HG03432 (cell line): ENCODE results near the gene HIP1.
"Not testable (repeated sequence)": the region's sequence is repeated elsewhere in the genome, so short reads cannot be mapped to it uniquely, and the experiment has no call there.

Source experiments
- ATAC-seq: cut with Tn5 transposase; IDR thresholded peaks from one replicate; pipeline ENCODE4 v1.9.1; 2021; ENCODE audit warnings: mild to moderate bottlenecking, moderate library complexity; ENCODE audit not compliant: unreplicated experiment

Gene HIP1

DNA sequence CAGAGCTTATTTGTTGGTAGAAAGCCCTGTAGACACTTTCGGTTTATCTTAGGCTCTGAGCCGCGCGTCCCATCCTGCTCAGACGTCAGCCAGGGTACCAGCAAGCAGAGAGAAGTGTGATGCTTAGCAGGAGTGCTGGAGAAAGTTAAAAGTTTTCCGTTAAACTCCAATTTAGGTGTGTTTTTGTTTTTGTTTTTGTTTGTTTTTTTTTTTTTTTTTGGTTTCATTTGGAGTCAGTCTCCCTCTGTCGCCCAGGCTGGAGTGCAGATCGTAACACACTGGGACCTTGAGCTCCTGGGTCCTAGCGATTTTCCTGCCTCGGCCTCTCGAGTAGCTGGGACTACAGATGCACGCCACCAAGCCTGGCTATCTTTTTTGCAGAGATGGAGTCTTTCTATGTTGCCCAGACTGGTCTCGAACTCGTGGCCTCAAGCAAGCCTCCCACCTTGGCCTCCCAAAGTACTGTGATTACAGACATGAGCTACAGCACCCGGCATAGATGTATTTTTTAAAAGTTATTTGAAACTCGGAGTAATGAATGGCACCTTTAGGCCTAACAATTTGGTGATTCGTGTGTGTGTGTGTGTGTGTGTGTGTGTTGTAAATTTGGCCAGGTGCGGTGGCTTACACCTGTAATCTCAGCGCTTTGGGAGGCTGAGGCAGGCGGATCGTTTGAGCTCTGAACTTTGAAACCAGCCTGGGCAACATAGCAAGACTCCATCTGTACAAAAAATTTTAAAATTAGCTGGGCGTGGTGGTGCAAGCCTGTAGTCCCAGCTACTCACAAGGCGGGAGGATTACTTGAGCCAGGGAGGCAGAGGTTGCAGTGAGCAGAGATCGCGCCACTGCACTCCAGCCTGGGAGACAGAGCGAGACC, 1.3 kb upstream of the HIP1 start:
- ATAC-seq = peak; percentile 28

DNA sequence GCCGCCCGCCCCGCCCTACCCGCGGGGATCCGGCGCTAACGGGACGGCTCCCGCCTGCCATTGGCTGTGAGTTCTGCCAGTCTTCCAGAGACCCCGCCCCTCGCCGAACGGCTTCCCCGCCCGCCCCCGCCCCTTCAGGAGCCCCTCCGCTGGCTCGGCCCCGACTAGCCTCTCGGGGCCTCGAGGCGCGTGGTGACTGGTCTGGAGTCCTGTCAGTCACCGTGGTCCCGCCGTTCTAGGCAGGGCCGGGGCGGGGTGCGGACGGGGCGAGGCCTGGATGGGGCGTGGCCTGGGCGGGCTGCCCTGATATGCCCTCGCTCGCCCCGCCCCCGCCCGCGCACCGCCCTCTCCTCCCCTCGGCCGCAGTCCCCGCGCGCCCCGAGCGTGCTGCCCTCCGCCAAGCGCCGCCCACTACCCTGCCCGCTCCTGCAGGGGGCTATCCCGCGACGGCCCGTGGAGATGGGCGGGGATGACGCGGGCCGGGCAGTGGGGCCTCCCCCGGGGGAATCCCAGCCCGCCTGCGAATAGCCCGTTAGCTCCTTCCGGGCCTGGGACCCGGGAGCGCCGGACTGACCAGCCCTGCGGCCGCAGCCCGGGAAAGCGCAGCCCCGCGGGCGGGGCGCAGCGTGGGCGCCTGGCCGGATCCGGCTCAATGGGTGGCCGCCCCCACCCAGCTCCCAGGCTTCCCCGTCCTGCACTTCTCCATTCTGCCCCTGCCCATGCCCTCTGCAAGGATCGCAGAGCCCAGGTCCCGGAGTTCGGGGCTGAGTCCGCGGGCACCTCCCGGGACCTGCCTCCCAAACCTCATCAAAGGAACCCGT, 444 bp upstream of the HIP1 start:
- ATAC-seq = peak; percentile 91

DNA sequence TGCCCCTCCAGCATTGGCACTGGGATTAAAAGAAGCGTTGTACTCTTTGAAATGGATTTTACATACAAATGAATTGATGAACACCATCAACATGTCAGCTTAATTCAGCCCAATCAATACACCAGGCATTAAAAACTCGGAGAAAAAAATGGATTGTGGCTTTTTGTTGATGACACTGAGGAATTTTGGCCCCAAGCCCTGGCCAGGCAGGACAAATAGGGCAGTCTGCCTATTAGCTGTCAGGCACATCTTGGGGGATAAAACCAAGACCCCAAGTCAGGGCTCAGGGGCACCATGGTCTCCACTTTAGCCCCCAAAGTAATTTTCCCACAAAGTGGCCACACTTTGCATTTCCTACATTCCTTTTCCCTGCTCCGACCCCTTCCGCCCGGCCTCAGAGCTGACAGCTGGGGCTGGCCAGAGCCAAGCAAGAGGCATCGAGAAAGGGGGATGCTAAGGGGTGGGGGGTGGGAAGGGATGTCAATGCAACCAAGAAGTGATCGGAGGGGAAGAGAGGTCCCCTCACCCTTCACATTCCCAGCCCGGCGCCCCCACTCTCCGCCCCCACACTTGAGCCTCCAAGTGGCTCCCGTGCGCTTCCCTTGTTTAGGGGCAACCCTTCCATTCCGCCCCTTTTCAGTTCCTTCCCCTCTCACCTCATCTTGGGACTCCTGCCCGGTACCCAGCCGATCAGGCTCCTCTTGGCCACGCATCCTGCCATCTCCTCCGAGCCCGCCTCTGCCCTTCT, 711 bp downstream of the HIP1 start:
- no peak for ATAC-seq

DNA sequence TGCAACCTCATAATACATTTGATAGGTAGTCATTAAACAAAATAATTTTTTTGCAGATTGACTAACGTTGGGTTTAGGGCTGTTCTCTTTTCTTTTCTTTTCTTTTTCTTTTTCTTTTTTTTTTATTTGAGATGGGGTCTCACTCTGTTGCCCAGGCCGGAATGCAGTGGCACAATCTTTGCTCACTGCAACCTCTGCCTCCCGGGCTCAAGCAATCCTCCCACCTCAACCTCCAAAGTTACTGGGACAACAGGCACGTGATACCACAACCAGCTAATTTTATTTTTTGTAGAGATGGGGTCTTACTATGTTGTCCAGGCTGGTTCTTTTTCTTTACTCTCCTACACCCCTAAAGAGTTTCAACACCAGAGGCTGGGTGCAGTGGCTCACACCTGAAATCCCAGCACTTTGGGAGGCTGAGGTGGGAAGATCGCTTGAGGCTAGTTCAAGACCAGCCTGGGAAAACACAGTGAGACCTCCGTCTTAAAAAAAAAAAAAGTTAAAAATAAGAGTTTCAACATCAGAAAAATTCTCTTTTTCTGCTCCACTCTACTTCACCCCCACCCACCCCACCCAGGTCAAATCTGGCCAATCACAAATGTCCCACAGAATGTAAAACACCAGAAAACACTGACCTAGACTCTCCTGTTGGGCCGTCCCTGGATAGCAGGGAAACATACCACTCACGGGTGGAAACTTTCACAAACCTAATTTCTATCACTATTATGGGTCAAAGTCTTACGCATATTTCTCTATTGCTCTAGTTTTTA, 3.0 kb downstream of the HIP1 start:
- ATAC-seq = no peak

DNA sequence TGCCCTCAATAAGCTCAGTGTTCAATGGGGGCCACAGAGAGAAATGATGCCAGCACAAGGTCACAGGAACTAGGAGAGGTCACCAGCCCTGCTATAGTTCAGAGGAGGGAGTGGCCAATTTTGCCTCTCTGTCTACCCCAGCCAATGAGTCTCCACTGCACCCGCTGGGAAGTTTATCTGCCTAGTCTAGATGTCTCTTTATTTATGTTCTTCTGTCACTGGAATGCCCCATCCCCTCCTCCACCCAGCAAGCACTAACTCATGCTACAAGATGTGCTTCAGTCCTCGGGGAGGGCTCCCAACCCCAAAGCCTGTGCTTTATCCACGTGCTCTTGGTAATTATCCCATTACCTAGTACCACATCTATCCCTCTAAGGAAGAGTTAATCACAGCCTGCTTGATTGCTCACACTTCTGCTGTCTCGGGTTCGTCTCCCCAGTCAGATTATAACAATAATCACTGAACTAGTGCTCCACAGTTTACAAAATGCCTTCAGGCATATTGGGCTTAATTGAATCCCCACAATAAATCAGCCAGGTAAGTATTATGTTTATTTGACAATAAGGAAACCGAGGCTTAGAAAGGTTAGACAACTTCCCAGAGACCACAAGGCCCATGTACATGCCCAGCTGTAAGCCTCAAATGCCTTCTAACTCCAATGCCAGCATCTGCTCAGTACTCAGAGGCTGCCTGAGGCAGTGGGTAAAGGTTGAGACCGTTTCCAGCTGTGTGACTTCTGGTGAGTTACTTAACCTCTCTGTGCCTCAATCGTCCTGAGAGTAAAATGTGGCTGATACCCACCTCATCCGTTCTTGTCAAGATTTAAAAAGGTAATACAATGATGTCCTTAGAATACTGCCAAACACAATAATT, 3.9 kb downstream of the HIP1 start:
- no peak for ATAC-seq

DNA sequence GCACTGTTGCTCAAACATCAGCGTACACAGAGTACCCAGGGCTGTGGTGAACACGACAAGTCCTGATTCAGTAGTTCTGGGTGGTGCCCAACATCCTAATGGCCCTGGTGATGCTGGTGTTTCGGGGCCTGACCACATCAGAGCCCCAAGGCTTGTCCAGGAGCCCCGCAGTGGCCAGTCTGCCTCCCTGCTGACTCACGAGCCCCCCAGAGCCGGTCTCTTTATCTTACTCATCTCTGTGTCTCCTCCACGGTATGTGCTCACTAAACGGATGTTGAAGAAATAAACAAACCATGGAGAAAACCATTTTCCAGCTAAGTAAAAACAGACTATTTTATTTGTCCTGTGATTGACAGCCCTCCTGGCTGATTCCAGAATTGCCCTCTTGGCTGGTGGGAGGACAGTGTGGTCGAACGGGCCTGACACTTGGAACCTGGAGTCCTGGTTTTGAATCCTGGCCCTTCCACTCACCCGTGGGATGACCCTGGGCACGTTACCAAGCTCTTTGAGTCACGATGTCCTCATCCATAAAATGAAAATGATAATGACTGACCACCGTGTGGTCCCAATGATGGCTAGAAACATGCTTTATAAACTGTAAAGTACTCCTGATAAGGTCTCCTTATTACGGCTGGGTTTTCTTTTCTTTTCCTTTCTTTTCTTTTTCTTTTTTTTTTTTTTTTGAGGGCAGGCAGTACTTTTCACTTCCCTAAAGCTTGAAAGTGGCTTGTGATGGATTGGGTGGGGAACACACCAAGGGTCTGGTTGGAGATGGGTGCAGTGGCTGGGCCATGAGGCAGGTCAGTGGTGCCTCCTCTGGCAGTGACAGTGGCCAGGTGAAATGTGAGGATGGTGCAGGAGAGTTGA, 5.7 kb downstream of the HIP1 start:
- ATAC-seq = no peak

DNA sequence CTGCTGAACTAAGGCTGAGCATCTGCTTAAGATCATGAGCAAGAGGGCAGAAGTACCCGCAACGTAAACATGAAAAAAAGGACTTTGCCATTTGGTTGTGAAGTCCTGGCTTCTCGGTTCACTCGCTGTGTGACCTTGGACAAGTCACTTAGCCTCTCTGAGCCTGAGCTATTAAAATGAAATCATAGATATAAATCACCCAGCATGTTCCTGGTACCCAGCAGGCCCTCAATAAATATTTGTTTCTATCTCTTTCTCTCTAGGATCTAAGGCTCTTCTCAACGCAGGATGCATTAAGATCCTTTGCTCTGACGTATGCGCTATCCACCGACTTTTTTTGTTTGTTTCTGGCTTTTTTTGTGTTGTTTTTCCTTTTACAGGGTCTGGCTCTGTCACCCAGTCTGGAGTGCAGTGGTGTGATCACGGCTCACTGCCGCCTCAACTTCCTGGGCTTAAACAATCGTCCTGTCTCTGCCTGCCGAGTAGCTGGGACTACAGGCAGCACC, 6.7 kb downstream of the HIP1 start:
- no peak for ATAC-seq

DNA sequence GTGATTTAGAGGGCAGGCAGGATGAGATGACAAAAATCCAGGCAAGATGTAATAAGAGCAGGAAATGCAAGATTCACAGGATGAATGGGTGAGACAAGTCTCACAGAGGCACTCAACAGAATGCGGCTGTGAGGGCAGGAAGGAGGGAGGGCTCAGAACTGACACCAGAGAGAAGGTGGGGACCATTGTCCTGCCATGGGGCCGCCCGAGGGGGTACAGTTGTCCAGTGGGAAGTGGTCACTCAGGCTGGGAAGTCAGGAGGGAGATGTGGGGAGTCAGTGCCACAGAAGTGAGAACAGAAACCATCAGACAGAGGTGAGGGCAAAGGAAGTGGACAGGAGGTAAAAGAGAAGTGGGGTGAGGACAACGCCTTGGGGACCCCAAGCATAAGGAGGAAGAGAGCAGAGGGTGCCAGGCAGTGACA, 8.9 kb downstream of the HIP1 start:
- no peak for ATAC-seq

DNA sequence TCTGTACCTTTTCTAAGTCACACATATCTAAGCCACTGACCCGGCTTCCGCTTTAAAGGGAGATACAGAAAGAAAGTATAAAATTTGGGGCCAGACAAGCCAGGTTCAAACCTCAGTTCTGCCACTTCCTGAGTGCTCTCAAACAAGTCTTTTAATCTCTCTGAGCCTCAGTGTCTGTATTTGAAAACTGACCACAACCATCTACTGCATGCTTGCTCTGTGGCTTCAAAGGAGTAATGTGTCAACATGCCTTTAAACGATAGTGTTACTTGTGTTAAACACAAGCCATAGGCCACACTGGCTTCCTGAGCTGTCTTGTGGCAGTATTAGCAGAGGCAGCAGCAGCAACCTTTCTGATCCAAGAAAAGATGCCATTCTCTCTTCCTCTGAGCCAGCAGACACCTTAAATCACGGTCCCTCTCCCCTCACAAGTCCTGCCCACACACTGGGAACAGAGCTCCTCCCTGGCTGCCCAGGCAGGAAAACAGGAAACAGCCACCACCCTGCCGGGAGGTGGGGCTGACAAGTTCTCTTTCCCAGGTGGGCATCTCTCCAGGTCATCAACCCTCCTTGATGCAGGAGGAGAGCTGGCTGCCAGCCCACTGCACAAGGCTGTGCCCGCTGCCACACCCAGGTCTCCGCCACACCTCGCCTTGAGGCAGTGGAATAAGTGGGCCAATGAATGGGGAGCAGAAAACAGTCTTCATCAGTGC, 10.7 kb downstream of the HIP1 start:
- ATAC-seq = no peak

DNA sequence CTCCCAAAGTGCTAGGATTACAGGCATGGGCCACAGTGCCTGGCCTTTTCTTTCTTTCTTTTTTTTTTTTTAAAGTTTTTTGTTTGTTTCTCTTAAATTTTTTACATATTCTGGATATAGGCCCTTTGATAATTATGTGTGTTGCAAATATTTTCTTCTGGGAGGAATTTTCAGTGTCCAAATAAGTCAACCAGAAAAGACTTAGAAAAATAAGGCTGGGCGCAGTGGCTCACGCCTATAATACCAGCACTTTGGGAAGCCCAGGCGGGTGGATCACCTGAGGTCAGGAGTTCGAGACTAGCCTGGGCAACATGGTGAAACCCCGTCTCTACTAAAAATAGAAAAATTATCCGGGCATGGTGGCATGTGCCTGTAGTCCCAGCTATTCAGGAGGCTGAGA, 11.4 kb downstream of the HIP1 start:
- ATAC-seq = not testable (repeated sequence)

DNA sequence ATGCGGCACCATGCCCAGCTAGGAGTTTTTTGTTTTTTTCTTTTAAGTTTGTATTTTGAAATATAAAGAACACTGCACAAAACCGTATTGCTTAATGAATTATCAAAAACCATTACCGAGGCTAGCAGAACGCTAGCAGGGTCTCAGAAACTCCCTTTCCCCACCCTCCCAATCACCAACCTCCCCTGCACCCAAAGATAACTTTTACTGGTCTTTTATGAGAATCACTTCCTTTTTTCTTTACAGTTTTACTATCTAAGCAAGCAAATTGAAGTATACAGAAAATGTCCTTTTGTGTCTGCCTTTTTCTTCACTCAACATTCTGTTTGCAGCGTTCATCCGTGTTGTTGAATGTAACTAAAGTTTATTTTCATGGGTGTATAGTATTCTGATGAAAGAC, 13.4 kb downstream of the HIP1 start:
- ATAC-seq = no peak

DNA sequence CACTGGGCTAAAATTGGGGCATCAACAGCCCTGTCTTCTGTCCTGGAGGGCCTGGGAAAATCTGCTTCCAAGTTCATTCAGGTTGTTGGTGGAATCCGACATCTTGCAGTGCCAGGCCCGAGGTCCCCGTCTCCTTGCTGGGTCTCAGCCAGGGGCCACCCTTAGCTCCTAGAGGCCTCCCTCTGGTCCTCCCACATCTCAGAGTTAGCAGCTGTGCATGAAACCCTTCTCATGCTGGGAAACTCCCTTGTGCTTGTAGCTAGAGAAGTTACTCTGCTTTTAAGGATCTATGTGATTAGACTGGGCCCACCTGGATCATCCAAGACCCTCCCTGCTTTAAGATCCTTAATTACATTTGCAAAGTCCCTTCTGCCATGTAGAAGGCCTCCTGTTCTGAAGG, 15.3 kb downstream of the HIP1 start:
- no peak for ATAC-seq

DNA sequence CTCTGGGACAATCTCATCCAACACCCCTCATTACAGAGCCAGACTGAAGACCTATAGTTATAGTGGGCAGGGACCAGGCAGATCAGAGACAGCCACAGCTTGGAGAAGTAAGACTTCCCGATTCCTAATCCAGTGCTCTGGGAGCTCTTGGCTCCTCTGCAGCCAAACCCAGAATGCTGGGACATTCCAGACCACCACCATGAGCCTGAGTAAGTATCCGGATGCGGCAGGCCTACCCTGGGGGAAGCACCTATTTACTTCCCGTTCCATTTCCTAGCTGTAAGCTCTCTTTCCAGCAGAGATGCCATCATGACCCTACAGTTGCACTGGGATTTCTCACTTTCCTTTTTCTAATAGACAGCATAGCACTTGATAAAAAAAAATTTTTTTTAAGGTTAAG, 16.4 kb downstream of the HIP1 start:
- ATAC-seq = no peak

DNA sequence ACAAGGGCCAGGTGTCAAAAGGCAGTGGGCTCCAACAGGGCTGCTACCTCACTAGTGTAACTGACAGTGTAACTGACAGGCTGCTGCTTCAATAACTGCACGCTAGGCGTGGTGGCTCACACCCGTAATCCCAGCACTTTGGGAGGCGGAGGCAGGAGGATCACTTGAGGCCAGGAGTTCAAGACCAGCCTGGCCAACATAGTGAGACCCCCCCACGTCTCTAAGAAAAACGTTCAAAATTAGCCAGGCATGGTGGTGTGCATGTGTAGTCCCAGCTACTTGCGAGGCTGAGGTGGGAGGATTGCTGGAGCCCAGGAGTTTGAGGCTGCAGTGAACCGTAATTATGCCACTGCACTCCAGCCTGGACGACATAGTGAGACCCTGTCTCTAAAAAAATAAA, 16.8 kb downstream of the HIP1 start:
- not testable (repeated sequence) for ATAC-seq

DNA sequence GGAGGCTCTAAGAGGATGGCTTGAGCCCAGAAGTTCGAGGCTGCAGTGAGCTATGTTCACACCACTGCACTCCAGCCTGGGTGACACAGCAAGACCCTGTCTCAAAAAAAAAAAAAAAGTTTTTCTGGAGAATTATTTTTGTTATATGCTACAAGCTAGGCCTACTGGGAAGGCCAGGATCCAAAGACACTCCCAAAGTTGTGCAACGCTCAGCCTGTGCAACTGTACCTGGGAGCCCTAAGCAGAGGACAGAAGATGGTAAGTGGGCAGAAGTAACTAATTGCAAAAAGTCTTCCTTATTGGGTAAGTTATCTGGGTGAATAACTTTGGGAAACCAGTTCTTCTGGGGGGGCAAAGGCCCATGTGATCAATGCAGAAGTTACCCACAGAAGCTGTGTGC, 17.3 kb downstream of the HIP1 start:
- no peak for ATAC-seq

DNA sequence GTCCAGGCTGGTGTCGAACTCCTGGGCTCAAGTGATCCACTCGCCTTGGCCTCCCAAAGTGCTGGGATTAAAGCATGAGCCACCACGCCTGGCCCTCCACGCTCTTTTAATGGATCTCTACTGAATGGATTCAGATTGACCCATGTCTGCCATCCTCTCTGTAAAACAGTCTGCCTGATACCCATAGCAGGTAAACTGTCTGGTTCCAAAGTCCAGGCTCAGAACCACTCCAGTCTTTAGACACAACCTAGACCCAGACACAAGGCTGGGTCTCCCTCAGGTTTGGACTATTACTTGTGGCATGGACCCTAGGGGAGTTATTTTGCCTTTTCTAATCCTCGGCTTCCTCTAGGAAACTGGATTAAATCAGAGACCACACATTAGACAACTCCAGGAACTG, 19.1 kb downstream of the HIP1 start:
- no peak for ATAC-seq

DNA sequence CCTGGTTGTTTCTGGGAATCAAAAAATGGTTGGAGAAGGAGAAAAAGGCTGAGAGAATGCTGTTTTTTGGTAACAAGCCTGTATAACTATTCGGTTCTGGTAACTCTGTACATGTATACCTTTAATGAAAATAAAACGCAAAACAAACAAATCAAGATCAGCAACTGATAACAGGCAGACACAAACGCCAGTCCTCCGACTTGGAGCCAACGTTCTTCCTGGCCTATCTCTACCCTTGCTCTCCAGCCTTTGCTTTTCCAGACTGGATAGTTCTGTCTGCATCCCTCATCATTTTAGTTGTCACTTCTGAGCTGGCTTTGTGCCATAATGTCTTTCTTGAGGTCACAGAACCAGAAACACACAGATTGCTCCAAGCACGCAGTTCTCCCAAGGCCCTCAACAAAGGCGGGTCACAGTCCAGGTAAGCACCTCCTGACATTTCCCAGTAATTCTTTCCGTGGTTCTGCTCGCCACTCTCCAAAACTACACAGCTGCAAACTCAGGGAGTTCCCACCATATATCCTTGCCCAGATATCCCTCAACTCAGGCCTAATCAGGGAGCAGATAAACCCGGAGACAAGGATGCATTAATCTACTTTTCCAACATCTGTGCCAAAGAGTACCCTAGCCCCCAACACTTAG, 20.2 kb downstream of the HIP1 start:
- ATAC-seq = no peak
